Measurements from ENCODE around the gene PFN1.

- TF ChIP-seq CTCF (IDR thresholded peaks at IDR 0.05) (no peak), POLR2A (IDR thresholded peaks at IDR 0.05) (no peak)
These were observed 45.8 kb upstream of the PFN1 start for GRCh38 chr17:4994081-4994595.

Measured in testis (tissue), 2 donors.